GM18873 (cell line): Measurements from ENCODE around the gene DUS1L.

Source experiments
- ATAC-seq: cut with Tn5 transposase; IDR thresholded peaks from one replicate; pipeline ENCODE4 v1.9.1; 2021; ENCODE audit warnings: mild to moderate bottlenecking, moderate library complexity, moderate number of reproducible peaks; ENCODE audit not compliant: unreplicated experiment, low FRiP score

The DUS1L gene

DNA sequence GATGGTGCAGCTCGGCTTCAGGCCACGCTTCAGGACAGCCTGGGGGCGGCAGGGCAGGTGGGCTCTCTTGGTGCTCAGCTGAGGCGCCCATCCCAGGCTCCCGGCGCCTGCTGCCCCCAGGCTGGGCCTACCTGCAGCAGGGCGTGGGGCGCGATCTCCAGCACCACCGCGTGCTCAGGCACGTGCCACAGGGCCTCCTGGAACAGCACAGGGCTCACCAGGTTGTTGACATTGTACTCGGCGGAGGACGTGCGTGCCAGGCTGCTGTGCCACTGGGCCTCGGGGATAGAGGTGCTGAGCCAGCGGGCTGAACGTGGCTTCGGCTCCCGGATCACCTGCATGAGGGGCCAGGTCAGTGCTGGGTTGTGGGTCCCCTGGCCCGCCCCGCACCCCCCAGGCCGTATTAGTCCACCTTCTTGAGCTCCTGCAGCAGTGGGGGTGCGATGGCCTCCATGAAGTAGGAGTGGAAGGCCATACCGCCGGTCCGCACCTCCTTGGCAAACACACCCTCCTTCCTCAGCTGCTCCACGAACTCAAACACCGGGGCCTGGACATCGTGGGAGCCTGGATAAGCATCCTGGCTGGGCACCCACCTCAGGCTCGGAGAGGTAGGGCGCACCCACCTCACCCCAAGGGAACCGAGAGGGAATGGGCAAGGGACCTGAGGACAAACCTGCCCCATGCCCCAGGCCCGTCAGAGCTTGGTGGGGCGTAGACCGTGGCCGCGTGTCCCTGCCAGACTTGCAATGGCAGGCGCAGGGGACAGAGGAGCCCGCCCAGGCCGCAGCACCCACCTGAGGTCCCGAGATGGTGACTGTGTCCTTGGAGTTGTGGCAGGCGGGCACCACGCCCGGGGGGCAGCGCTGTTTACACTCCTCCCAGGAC lies 23.5 kb upstream of the DUS1L start:
- ATAC-seq = no peak

DNA sequence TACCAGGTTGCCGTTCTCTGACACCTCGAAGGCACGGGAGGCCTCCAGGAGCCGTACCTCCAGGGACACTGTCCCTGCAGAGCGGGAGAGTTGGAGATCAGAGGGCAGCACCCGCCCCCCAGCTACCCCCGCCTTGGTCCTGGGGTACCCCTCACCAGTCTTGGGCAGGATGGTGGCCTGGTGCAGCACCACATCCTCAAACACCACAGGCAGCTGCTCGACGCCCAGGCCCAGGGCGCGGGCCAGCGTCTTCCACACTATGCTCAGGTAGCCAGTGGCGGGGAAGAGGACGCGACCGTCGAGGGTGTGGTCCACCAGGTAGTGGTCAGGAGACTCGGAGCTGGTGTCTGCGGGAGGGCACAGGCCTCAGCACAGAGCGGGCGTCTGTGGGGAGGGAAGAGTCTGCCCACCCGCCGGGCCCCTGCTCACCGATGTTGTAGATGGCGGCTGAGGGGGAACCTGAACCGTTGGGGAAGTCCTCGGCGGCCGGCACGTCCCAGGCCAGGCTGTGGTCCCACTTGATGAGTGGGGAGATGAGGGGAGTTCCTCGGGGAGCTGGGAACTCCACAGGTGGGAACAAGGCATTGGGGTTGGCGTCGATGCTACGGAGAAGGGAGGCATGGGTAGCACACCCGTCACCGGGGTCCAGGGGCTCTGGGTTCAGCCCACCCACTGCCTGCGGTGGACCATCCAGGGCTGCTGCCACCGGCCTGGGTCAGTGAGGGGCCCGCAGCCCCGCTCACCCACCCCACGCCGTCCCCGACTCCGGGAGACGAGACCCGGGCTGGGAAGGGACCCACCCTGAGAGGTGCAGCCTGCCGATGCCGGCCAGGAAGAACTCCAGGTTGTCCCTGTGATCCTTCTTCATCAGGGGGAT lies 22.6 kb upstream of the DUS1L start:
- no peak for ATAC-seq

DNA sequence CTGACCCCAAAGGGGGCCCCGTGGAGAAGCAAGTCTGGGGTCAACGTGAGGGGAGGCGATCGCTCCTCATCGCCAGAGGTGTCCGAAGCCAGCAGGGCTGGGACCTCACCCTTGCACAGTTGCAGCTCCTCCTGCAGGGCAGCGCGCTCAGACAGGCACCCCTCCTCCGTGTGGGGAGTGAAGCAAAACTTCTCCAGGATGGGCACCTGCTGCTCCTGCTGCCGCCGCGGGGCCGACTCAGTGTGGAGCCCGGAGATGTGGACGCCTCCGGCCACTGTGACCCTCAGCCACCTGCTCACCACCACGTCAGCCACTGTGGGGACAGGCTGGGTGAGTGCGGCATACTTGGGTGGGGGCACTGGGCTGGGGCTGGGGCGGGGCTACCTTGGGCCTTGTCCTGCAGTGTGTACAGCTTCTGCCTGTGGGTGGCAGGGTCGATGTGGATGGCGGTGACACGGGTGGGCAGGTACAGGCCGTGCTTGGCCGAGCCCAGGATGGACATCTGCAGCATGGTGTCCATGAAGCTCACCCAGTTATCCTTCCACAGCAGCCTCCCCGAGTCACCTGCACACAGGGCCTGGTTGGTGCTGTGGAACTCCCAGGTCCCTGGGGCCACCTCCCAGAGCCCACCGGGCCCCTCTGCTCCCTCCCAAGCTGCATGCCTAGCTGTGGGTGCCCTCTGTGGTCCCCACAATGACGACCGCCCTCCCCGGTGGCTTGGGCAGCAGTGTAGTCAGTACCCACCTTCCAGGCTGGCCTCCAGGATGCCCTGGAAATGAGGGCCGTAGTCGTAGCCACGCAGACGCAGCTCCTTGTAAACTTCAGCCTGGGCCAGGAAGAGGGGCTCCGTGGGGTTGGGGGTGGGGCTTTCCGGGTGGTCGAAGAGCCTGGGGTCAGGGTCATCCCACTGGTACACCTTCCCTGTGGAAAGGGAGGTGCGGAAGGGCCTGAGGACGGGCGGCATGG lies 21.6 kb upstream of the DUS1L start:
- no peak for ATAC-seq

DNA sequence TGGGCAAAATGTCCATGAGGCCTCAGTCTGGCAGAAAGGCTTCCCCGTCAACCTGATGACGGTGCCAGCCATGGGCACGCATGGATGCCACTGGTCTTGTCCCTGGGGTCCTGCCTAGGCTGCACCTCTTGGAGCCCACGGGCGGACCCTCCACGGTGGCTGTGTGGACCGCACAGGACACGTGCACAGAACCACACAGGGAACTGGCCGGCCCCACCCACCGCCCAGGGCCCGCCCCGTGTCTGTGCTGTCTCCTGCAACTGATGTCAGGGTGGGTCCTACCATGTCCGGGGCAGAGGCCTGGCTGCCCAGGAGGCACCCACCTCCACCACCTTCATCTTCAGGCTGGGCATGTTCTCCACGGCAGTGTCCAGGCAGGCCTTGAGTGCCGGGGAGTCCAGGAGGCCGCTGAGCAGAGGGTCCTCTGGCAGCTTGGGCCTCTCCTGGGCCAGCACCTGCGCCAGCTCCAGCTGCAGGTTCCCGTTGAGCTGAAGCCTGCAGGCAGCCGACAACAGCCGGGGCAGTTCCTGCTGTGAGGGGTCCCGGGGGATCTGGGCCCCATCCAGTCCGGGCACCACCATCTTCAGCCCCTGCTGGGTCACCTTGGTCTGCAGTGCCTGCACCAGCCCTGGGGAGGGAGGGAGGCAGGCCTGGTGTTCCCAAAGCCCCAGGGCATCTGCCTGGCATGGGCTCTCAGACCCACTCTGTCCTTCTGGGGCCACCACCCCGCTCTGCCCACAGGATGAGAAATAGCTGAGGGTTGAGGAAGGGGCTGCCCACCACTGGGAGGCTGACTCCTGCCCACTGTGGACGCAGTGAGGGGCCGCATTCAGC lies 20.5 kb upstream of the DUS1L start:
- no peak for ATAC-seq

DNA sequence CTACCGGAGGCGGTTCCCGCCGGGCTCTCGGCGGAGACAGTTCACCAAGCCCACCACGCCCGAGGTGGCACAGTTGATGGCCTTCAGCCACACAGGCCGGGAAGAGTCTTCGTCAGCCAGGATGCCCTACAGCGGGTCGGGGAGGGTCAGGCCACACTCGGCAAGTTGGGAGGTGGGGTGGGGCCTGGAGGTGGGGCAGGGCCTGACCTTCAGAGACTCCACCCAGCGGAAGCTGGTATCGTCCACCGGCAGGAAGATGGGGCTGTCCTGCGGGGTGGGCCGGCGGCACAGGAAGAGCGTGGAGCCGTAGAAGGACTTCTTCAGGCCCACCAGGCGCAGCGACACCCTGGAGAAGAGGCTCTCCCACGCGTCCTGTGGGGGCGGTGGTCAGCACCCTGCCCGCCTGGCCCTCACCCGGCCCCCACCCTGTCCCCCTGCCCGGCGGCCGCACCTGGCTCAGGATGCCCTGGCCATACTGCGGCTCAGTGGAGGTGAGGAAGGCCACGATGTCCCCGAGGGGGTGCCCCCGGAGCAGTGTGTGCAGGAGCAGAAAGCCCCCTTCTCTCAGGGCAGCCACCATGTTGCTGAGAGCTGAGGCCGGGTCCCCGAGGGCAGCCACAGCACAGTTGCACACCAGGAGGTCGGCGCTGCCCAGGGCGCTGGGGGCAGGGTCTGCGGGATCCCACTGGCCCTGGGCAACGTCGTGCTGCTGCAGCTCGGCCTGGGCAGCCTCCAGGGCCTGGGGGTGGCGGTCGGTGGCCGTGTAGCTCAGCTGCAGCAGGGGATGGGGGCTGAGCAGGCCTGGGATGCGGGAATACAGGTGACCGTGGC lies 19.6 kb upstream of the DUS1L start:
- ATAC-seq = no peak

DNA sequence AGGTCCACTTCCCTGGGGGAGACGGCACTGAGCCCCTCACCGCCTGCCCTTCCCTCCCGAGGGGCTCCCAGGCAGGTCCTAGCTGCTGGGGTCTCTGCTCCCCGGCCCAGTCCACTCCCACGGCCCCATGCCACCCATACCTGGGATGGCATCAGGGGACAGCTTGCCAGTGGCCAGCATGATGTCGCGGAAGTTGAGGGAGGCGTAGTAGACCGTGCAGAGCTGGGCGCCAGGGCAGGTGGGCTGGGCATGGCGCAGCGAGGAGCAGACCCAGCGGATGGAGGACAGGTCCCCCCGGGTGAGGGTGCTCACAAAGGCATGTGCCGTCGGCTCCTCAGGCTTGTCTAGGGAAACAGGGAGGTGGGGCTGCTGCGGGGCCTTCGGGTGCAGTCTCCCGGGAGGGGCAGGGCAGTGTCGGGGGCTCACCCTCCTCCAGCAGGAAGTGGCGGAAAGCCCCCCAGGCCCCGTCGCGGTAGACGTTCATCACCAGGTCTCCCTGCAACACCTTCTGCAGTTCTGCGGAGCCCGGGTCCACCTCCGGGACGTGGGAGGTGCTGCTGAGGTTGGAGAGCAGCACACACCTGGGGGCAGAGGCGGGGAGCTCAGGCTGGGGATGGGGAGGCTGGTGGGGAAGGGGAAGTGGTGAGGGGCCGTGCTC lies 18.9 kb upstream of the DUS1L start:
- no peak for ATAC-seq

DNA sequence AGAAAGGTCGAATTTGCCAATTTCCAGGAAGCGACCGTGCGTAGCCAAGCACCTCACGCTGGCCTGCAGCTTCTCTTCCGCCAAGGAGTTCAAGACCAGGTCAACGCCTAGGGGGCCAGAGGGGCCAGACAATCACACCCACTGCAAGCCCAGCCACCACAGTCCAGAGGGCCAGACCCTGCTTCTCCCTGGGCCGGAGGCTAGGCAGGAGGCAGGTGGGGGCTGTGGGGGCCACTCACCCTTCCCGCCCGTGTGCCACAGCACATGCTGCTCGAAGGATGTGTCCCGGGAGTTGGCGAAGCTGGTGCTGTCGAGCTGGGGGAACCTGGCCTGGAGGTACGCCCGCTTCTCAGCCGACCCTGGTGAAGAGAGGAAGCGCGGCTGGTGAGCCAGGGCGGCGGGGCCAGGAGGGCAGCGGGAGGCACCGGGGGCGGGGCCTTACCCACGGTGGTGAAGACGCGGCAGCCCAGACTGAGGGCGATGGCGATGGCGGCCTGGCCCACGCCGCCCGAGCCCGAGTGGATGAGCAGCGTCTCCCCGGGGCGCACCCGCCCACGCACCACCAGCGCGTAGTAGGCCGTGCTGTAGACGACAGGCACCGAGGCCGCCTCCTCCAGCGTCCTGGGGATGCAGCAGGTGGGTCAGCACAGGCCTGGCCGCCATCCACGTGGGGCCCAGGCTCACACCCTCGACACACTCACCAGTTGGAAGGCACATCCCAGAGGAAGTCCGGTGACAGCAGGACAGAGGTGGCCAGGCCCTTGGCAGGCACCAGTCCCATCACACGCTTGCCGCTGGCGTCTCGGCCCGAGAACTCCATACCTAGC lies 18.1 kb upstream of the DUS1L start:
- no peak for ATAC-seq

DNA sequence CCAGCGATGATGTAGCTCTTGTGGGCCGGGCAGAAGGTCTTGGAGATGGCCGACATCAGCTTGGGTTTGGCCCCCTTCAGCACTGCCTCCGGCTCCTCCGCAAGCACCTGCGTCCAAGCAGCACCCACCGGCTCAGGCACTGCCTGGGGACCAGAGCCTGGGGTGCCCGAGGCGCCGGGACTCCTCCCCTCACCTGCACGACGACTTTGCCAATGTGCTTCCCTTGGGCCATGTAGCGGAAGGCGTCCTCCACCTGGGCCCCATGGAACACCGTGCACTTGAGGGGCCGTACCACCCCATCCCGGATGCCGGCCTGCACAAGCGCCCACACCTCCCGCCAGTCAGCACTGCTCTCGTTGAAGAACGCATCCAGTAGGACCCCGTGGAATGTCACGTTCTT lies 17.4 kb upstream of the DUS1L start:
- no peak for ATAC-seq

DNA sequence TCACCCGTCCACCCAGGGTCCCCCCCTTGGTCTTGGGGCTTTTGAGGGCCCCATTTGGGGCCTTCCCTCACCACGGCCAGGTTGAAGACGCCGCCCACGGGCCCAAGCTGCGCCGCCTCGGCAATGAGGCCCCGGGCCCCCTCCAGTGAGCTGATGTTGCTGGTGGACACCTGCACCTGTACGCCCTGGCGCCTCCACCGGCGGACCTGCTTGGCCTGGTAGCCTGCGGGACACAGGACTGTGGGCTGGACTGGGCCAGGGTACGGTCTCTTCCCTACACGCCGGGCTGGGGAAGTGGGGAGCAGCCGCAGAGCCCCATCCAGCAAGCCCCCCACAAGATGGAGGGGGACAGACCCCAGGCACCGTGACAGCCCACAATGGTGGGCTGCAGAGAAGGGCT lies 16.9 kb upstream of the DUS1L start:
- no peak for ATAC-seq

DNA sequence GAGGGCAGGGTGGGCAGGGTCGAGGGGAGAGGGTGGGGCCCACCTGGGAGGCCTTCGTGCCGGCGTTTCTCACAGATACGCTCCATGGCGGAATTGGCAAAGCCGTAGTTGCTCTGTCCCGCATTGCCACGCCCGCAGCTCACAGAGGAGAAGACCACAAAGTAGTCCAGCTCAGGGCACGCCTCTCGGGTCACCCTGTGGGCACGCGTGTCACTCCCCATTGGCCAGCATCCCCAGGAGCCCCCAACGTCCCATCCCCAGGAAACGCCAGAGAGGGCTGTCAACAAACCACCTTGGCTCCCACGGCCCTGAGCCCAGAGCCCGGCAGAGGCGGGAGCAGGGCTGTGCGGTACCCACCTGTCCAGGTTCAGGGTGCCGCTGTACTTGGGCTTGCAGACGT lies 16.4 kb upstream of the DUS1L start:
- no peak for ATAC-seq

DNA sequence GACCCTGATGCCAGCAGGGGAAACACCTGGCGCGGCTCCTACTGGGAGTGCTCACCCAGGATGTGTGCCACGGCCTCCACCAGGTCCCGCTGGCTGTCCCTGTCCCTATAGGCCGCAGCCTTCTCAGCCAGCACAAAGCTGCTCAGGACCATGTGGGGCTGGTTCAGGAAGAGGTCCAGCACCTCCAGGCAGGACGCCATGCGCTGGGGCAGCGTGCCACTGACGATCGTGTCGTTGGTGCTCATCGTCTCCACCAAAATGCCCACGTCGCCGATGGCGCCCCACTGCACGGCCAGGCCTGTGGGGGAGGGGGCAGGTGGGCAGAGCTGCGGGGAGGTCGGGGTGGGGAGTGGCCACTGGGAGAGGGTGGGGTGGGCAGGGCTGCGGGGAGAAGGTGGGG lies 15.9 kb upstream of the DUS1L start:
- no peak for ATAC-seq

DNA sequence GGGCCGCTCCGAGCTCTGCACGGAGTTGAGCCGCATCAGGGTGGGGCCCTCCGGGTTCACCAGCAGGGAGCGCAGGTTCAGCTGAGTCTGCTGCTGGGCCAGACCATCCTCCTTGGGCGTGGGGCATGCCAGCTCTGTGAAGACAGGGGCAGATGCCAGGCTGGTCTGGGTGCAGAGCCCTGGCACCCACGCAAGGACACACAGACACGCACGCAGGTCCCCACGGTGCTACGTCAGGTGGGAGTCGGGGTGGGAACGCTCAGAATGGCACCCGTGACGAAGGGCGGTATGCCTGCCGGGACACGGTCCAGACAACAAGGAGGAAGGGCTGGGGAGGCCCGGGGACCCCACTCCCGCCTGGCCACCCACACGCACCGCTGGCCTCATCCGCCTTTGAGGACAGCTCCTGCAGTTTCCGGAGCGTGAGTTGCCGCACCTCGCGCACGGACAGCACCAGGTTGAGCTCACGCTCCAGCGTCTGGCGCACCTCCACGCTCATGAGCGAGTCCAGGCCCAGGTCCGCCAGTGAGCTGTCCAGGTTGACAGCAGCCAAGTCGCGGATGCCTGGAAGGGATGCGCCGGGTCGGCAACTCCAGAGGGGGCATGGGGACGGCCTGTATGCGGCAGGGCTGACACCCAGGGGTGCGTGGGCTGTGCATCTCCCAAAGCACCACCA lies 15.3 kb upstream of the DUS1L start:
- ATAC-seq = no peak

DNA sequence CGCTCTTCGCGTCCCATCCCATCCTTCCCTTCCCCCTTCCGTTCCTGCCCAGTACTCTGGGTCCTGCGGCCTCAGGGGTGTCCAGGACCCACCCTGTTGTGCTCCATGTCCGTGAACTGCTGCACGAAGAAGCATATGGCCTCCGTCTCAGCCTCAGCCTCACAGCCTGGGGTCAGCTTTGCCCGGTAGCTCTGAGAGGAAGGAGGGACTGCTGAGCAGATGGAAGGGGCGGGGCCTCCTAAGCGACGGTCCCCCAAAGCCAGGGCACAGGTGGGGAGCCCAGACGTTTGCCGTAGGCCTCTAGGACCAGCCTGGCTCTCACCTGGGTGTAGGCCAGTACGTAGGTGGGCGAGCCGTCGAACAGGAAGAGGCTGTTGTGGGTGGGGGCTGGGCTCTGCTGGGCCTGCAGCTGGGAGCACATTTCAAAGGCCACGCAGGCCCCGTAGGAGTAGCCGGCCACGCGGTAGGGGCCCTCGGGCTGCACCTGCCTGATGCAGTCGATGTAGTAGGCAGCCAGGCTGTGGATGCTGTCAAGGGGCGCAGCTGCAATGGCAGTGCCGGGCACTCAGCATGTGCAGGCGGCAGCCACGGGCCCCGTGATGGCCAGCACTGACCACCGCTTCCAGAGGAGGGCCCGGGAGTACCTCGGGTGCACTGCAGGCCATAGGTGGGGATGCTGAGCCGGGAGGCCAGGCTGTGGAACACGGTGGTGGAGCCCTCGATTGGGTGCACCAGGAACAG lies 14.6 kb upstream of the DUS1L start:
- no peak for ATAC-seq

DNA sequence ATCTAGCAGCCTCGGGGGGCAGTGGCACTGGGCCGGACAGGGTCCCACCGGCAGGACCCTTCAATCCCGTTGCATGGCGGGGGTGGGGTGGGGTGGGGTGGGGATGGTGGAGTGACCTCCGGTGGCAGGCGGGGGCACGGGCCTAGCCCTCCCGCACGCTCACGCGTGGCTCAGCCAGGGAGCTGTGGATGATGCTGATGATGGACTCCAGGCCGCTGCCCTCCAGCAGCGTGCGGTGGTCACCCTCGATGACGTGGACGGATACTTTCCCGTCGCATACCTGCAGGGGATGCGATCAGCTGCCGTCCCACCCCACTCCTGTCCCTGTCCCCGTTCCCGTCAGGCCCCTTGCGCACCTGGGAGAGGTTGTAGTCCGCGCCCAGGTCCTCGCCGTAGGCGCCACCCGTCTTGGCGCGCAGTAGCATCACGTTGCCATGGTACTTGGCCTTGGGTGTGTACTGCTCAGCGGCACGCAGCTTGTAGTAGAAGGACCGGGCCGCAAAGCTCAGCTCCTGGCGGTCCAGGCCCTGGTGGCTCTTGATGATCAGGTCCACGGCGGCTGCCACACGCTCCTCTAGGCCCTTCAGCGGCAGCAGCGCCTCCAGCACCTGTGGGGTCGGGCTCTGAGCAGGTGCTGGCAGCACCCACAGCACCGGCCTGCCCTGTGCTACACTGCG lies 13.5 kb upstream of the DUS1L start:
- ATAC-seq = no peak

DNA sequence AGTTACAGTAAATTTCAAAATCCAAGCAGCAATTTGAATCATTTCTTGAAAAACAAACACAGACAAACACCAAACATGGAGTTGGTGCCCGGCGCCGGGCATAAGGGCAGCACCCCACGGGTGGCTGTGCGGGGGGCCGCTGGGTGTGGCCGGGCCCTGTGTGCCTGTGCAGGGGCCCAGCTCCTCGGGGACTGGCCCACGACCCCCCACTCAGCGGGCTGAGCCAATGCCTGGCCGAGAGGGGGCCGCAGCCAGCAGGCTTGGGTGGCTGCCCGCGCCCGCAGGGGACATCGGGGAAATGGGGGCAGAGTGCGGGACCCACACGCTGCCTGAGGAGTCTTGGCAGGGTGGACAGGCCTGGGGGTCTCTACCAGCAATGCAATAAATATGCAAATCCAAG lies 12.8 kb upstream of the DUS1L start:
- ATAC-seq = no peak
